K562 (cell line): Measurements from ENCODE around the gene CENPU. TPM values are rescaled to one million over a fixed set of nuclear protein-coding genes. Genes with fewer than 3 reads are reported as not detected.

Experiments used
- BDP1 ChIP-seq: IDR thresholded peaks from 3 replicates; pipeline ENCODE4 v1.6.1; 2011; ENCODE audit not compliant: insufficient read length, insufficient read depth
- BHLHE40 ChIP-seq: IDR thresholded peaks from 2 replicates; pipeline ENCODE4 v1.6.1; 2011; ENCODE audit warnings: low read length, improper control_type of control experiment
- EWSR1 ChIP-seq: fragments of 450-650 bp; IDR thresholded peaks from 2 replicates; pipeline ENCODE4 v1.6.1; 2018; ENCODE audit warnings: borderline replicate concordance, mild to moderate bottlenecking, low read depth, moderate library complexity; ENCODE audit not compliant: partially characterized antibody
- FOXJ3 ChIP-seq: sonication (generic); formaldehyde crosslinking; IDR thresholded peaks from 2 replicates; pipeline ENCODE4 v1.4.0; 2020; ENCODE audit warnings: mild to moderate bottlenecking, missing genetic modification reagents
- FOXM1 ChIP-seq, 2 experiments: fragments of 450-650 bp in 1 of 2; sonication (generic) in 1 of 2; formaldehyde crosslinking in 1 of 2; IDR thresholded peaks; 2 replicates each; pipeline versions ENCODE4 v1.6.1 to v1.9.0; 2017 to 2022; ENCODE audit warnings: low read depth in 2 of 2, mild to moderate bottlenecking in 2 of 2, missing genetic modification reagents in 1 of 2, moderate library complexity in 1 of 2
- GABPB1 ChIP-seq: sonication (generic); formaldehyde crosslinking; IDR thresholded peaks from 2 replicates; pipeline ENCODE4 v1.8.0; 2022; ENCODE audit warnings: mild to moderate bottlenecking, missing genetic modification reagents
- KAT7 ChIP-seq: sonication (generic); formaldehyde crosslinking; IDR thresholded peaks from 2 replicates; pipeline ENCODE4 v1.8.0; 2022; ENCODE audit warnings: missing genetic modification reagents, mild to moderate bottlenecking, borderline replicate concordance
- MAFG ChIP-seq: fragments of 450-650 bp; conservative IDR thresholded peaks from 2 replicates; pipeline ENCODE4 v1.6.1; 2016; ENCODE audit warnings: missing genetic modification characterization, missing compliant biosample characterization
- MXI1 ChIP-seq: IDR thresholded peaks from 2 replicates; pipeline ENCODE4 v1.6.1; 2011; ENCODE audit warnings: low read depth, mild to moderate bottlenecking, improper control_type of control experiment, low read length
- NFYB ChIP-seq: IDR thresholded peaks from 2 replicates; pipeline ENCODE4 v1.6.1; 2011; ENCODE audit warnings: mild to moderate bottlenecking, moderate library complexity; ENCODE audit not compliant: insufficient read length; ENCODE audit errors: extremely low read depth
- RBM39 ChIP-seq: fragments of 200-400 bp; formaldehyde crosslinking; optimal IDR thresholded peaks from 2 replicates; pipeline ENCODE3; 2018; ENCODE audit warnings: low read depth, low read length
- RNF2 ChIP-seq: sonication (generic); IDR thresholded peaks from 2 replicates; pipeline ENCODE4 v1.6.1; 2016
- SMAD1 ChIP-seq: fragments of 150-350 bp; IDR thresholded peaks from 2 replicates; pipeline ENCODE4 v1.6.1; 2014; ENCODE audit warnings: low read length, low read depth; ENCODE audit not compliant: partially characterized antibody
- TAF15 ChIP-seq: fragments of 200-400 bp; formaldehyde crosslinking; IDR thresholded peaks from 2 replicates; pipeline ENCODE4 v1.6.1; 2017; ENCODE audit warnings: mild to moderate bottlenecking, low read depth, low read length, moderate library complexity
- ZC3H8 ChIP-seq: fragments of 450-650 bp; IDR thresholded peaks from 2 replicates; pipeline ENCODE4 v1.6.1; 2017
- ZNF23 ChIP-seq: fragments of 250-450 bp; sonication (Bioruptor Pico); IDR thresholded peaks from 2 replicates; pipeline ENCODE4 v1.4.0; 2020; ENCODE audit warnings: mild to moderate bottlenecking
- polyA plus RNA-seq, 8 experiments: library from polyadenylated mRNA; depleted of rRNA in 4 of 8; stranded (reverse) in 5 of 8; unstranded in 3 of 8; fragments of >200 nt; fragmentation: Nextera tagmentation in 2 of 8; fragmentation: Illumina TruSeq in 1 of 8; extraction: Ambion mirVana in 2 of 8; extraction: Trizol in 1 of 8; gene quantifications; 2 replicates each; pipeline versions ENCODE4 v1.2.1 to v1.2.3, GENCODE V29; 2011 to 2014; ENCODE audit warnings: inconsistent platforms in 1 of 8, missing spikeins in 1 of 8
- total RNA-seq, 7 experiments: library from RNA; depleted of rRNA in 6 of 7; stranded (reverse); fragments of >200 nt in 6 of 7; fragmentation: Illumina TruSeq in 2 of 7; extraction: Trizol in 2 of 7; gene quantifications; 2 replicates each; pipeline versions ENCODE4 v1.2.1 to v1.2.3, GENCODE V29; 2011 to 2021; ENCODE audit warnings: low replicate concordance in 1 of 7
- TF ChIP-seq, protein P1 (sequence below): fragments of 200-800 bp; sonication (Bioruptor generic); IDR thresholded peaks from 2 replicates; pipeline ENCODE4 v1.6.1; 2016; ENCODE audit warnings: missing genetic modification characterization, missing compliant biosample characterization
- TF ChIP-seq, protein P2 (sequence below): fragments of 250-450 bp; sonication (Bioruptor Pico); IDR thresholded peaks from 2 replicates; pipeline ENCODE4 v1.4.0; 2020; ENCODE audit warnings: borderline replicate concordance
- TF ChIP-seq, protein P3 (sequence below): sonication (generic); formaldehyde crosslinking; IDR thresholded peaks from 2 replicates; pipeline ENCODE4 v1.4.0; 2020; ENCODE audit warnings: mild to moderate bottlenecking, missing genetic modification reagents

Gene CENPU
- total and polyA plus RNA-seq, 9 of the 15 experiments (the other 6 are each of a cell fraction or from before 2014, with no cell fraction given): 39.4 to 98.7 (median 84.3) TPM

DNA sequence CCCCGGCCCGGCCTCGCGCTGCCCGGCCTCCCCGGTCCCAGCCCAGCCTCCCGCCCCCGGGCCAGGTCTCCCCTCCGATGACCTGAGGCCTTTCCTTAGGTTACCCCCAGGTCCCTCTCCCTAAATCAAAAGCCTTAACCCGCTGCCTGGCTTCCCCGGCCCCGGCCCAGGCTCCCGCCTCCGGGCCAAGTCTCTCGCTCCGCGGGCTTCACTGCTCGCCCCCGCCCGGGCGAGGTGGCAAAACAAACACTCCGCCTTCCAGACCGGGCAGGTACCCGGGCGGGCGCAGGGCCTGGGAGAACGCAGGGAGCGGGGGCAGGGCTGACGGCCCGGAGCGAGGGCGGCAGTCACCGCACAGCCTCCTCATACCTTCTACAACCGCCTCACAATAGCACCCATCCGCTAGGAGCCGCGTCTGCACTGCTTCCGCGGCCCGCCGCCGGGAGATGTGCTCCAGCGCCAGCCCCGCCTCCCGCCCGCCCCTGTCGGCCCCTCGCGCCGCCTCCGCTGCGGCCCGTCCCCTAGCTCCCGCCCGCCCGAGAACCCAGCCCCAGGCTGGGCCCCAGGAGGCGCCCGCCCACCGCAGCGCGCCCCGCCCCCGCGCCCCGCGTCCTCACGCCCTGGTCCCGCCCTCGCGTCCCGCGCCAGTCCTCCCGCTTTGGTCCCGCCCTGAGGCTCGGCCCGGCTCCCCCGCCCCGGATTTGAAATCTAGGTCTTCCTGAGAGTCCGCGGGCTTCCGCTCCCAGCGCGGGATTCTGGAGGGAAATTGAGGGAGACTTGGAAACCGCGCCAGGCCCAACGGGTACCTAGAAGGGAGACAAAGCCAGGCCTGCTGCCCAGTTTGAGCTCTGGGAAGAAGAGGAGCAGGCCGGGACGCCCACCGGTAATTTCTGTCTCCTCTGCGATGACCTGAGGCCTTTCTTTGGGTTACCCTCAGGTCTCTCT is 84.6 kb downstream of the CENPU start, which contains the start of the genes CASP3 and PRIMPOL (continued):
- TF ChIP-seq KAT7 (CRISPR knock-in tag) (0 out of 2 replicates have a peak, but pooled peaks have one; percentile 85), RNF2 (no peak; the same call in 1 of the 2 replicates), NFYB (no peak), ZC3H8 (no peak), ZNF23 (CRISPR knock-in tag) (no peak), FOXM1 (IDR thresholded peaks at IDR 0.05; ENCODE audit: low read depth) (no peak), FOXM1 (CRISPR knock-in tag; IDR thresholded peaks at IDR 0.05; ENCODE audit: low read depth) (no peak; the same call in 1 of the 2 replicates), GABPB1 (CRISPR knock-in tag) (peak; percentile 64), FOXJ3 (CRISPR knock-in tag) (no peak), BHLHE40 (no peak), MAFG (tag) (no peak), BDP1 (no peak), EWSR1 (no peak), TAF15 (no peak), SMAD1 (peak; percentile 27), MXI1 (no peak), RBM39 (no peak)
- TF ChIP-seq, protein P1, sequence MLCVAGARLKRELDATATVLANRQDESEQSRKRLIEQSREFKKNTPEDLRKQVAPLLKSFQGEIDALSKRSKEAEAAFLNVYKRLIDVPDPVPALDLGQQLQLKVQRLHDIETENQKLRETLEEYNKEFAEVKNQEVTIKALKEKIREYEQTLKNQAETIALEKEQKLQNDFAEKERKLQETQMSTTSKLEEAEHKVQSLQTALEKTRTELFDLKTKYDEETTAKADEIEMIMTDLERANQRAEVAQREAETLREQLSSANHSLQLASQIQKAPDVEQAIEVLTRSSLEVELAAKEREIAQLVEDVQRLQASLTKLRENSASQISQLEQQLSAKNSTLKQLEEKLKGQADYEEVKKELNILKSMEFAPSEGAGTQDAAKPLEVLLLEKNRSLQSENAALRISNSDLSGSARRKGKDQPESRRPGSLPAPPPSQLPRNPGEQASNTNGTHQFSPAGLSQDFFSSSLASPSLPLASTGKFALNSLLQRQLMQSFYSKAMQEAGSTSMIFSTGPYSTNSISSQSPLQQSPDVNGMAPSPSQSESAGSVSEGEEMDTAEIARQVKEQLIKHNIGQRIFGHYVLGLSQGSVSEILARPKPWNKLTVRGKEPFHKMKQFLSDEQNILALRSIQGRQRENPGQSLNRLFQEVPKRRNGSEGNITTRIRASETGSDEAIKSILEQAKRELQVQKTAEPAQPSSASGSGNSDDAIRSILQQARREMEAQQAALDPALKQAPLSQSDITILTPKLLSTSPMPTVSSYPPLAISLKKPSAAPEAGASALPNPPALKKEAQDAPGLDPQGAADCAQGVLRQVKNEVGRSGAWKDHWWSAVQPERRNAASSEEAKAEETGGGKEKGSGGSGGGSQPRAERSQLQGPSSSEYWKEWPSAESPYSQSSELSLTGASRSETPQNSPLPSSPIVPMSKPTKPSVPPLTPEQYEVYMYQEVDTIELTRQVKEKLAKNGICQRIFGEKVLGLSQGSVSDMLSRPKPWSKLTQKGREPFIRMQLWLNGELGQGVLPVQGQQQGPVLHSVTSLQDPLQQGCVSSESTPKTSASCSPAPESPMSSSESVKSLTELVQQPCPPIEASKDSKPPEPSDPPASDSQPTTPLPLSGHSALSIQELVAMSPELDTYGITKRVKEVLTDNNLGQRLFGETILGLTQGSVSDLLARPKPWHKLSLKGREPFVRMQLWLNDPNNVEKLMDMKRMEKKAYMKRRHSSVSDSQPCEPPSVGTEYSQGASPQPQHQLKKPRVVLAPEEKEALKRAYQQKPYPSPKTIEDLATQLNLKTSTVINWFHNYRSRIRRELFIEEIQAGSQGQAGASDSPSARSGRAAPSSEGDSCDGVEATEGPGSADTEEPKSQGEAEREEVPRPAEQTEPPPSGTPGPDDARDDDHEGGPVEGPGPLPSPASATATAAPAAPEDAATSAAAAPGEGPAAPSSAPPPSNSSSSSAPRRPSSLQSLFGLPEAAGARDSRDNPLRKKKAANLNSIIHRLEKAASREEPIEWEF (CRISPR knock-in tag): no peak
- TF ChIP-seq, protein P2, sequence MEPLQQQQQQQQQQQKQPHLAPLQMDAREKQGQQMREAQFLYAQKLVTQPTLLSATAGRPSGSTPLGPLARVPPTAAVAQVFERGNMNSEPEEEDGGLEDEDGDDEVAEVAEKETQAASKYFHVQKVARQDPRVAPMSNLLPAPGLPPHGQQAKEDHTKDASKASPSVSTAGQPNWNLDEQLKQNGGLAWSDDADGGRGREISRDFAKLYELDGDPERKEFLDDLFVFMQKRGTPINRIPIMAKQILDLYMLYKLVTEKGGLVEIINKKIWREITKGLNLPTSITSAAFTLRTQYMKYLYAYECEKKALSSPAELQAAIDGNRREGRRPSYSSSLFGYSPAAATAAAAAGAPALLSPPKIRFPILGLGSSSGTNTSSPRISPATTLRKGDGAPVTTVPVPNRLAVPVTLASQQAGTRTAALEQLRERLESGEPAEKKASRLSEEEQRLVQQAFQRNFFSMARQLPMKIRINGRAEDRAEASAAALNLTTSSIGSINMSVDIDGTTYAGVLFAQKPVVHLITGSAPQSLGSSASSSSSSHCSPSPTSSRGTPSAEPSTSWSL: no peak
- TF ChIP-seq, protein P3, sequence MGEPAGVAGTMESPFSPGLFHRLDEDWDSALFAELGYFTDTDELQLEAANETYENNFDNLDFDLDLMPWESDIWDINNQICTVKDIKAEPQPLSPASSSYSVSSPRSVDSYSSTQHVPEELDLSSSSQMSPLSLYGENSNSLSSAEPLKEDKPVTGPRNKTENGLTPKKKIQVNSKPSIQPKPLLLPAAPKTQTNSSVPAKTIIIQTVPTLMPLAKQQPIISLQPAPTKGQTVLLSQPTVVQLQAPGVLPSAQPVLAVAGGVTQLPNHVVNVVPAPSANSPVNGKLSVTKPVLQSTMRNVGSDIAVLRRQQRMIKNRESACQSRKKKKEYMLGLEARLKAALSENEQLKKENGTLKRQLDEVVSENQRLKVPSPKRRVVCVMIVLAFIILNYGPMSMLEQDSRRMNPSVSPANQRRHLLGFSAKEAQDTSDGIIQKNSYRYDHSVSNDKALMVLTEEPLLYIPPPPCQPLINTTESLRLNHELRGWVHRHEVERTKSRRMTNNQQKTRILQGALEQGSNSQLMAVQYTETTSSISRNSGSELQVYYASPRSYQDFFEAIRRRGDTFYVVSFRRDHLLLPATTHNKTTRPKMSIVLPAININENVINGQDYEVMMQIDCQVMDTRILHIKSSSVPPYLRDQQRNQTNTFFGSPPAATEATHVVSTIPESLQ (CRISPR knock-in tag): no peak
